Ishikawa (cell line): ENCODE data around the gene PCBP3.
A peak's percentile ranks its signal among the peaks of the same experiment; 100 is the strongest.

Experiments used
- CEBPB ChIP-seq: IDR thresholded peaks from 2 replicates; pipeline ENCODE4 v1.6.1; 2012
- CREB1 ChIP-seq: IDR thresholded peaks from 2 replicates; pipeline ENCODE4 v1.6.1; 2012; ENCODE audit warnings: low read depth
- EGR1 ChIP-seq: IDR thresholded peaks from 2 replicates; pipeline ENCODE4 v1.6.1; 2012
- EP300 ChIP-seq: IDR thresholded peaks from 2 replicates; pipeline ENCODE4 v1.6.1; 2012; ENCODE audit warnings: borderline replicate concordance
- FOXM1 ChIP-seq: IDR thresholded peaks from 2 replicates; pipeline ENCODE4 v1.6.1; 2012; ENCODE audit warnings: low read depth, borderline replicate concordance
- MAX ChIP-seq: IDR thresholded peaks from 2 replicates; pipeline ENCODE4 v1.6.1; 2012
- NFIC ChIP-seq: IDR thresholded peaks from 2 replicates; pipeline ENCODE4 v1.6.1; 2012
- RAD21 ChIP-seq: IDR thresholded peaks from 2 replicates; pipeline ENCODE4 v1.6.1; 2012; ENCODE audit warnings: low read depth
- REST ChIP-seq: IDR thresholded peaks from 2 replicates; pipeline ENCODE4 v1.6.1; 2012; ENCODE audit warnings: low read depth, mild to moderate bottlenecking
- TAF1 ChIP-seq: IDR thresholded peaks from 2 replicates; pipeline ENCODE4 v1.6.1; 2012; ENCODE audit warnings: low read depth, mild to moderate bottlenecking
- TCF12 ChIP-seq: IDR thresholded peaks from 2 replicates; pipeline ENCODE4 v1.6.1; 2012; ENCODE audit warnings: low read depth
- TEAD4 ChIP-seq: IDR thresholded peaks from 2 replicates; pipeline ENCODE4 v1.6.1; 2012
- USF1 ChIP-seq: IDR thresholded peaks from 2 replicates; pipeline ENCODE4 v1.6.1; 2012
- YY1 ChIP-seq: IDR thresholded peaks from 2 replicates; pipeline ENCODE4 v1.6.1; 2012; ENCODE audit warnings: low read depth
- ZBTB7A ChIP-seq: IDR thresholded peaks from 2 replicates; pipeline ENCODE4 v1.6.1; 2012; ENCODE audit warnings: low read depth

The PCBP3 gene

GRCh38 chr21:45910548-45911221 is 267.2 kb downstream of the PCBP3 start:
- TF ChIP-seq EGR1 = no peak
- peak; percentile 88 for TF ChIP-seq NFIC
- TF ChIP-seq TAF1 = no peak

- TF ChIP-seq USF1 (no peak), EP300 (no peak), CREB1 (no peak)
Observed at GRCh38 chr21:45911806-45912325, 268.3 kb downstream of the PCBP3 start.

GRCh38 chr21:45912611-45913417 is 269.3 kb downstream of the PCBP3 start:
- TF ChIP-seq FOXM1 (no peak), YY1 (no peak), TAF1 (no peak), REST (no peak), ZBTB7A (no peak), RAD21 (no peak), TEAD4 (no peak), CREB1 (no peak), NFIC (no peak), MAX (no peak)

- TF ChIP-seq RAD21 (no peak), MAX (no peak), NFIC (no peak), REST (no peak), CEBPB (no peak), EGR1 (no peak), ZBTB7A (no peak), TEAD4 (no peak), TCF12 (no peak), USF1 (no peak), FOXM1 (no peak), CREB1 (no peak), EP300 (no peak), YY1 (no peak), TAF1 (no peak)
Observed at GRCh38 chr21:45913418-45913765, 269.9 kb downstream of the PCBP3 start.

- TF ChIP-seq REST = no peak
- no peak for TF ChIP-seq TCF12
- no peak for TF ChIP-seq ZBTB7A
- no peak for TF ChIP-seq EGR1
- no peak for TF ChIP-seq CEBPB
- TF ChIP-seq MAX = no peak
- no peak for TF ChIP-seq RAD21
- no peak for TF ChIP-seq EP300
- TF ChIP-seq NFIC = no peak
- TF ChIP-seq TEAD4 = no peak
- TF ChIP-seq TAF1 = no peak
- no peak for TF ChIP-seq FOXM1
- TF ChIP-seq CREB1 = no peak
Observed at GRCh38 chr21:45913886-45914285, 270.4 kb downstream of the PCBP3 start.
